ENCODE measurements around the gene SHC2. TPM values are rescaled to one million over a fixed set of nuclear protein-coding genes. Genes with fewer than 3 reads are reported as not detected.

The SHC2 gene
- total and polyA plus RNA-seq, 7 donors = 1.8 to 49.9 (median 17.8) TPM

- peak; percentile 89 for DNase-seq
- peak overlapping the region; percentile 82 to 90 (median 86) for H3K27ac ChIP-seq
These were observed 915 bp downstream of the SHC2 start for GRCh38 chr19:459724-460511.

DNA sequence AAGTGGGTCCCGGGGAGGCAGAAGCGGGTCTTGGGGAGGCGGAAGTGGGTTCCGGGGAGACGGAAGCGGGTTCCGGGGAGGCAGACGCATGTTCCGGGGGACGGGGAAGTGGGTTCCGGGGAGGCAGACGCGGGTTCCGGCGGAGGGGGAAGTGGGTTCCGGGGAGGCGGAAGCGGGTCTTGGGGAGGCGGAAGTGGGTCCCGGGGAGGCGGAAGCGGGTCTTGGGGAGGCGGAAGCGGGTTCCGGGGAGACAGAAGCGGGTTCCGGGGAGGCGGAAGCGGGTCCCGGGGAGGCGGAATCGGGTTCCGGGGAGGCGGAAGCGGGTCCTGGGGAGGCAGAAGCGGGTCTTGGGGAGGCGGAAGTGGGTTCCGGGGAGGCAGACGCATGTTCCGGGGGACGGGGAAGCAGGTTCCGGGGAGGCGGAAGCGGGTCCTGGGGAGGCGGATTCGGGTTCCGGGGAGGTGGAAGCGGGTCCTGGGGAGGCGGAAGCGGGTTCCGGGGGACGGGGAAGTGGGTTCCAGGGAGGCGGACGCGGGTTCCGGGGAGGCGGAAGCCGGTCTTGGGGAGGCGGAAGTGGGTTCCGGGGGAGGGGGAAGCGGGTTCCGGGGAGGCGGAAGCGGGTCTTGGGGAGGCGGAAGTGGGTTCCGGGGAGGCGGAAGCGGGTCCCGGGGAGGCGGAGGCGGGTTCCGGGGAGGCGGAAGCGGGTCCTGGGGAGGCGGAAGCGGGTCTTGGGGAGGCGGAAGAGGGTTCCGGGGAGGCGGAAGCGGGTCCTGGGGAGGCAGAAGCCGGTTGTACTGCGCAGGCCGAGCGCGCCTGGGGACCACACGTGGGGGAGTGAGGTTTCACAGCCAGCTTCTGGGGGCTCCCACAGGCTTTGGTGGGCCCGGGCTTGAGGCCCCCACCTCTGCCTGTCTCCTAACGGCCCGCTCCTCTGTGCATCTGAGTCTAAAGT is 2.5 kb downstream of the SHC2 start:
- TF ChIP-seq EP300 (IDR thresholded peaks at IDR 0.05) = no peak
- no peak for TF ChIP-seq POLR2A (IDR thresholded peaks at IDR 0.05)
- no peak for TF ChIP-seq CTCF (IDR thresholded peaks at IDR 0.05)
- TF ChIP-seq POLR2AphosphoS5 (IDR thresholded peaks at IDR 0.05) = no peak
- peaks cover 0 to 21% (median 18%) of the 10 kb centered on the region in 4 donors for H3K4me1 ChIP-seq
- no peaks in the 10 kb centered on the region for H3K36me3 ChIP-seq
- intact Hi-C loops (cut with DNase I) = no loop called here
- no peak overlapping the region for H3K27ac ChIP-seq
- H3K27me3 ChIP-seq = no peaks in the 10 kb centered on the region
- WGBS, 2 donors = 97 to 98% methylated on average over 89 of the region's 89 CpGs
- DNase-seq = no peak
- no peaks in the 10 kb centered on the region for H3K9me3 ChIP-seq
- no peak overlapping the region for H3K4me3 ChIP-seq

More at GRCh38 chr19:459724-460511, 915 bp downstream of the SHC2 start:
- intact Hi-C loops (cut with DNase I) = loop anchor here (2.0 kb wide), 1 partner anchor 47 kb away; the partner anchor contains the start of gene TPGS1
- Histone ChIP-seq H3K36me3 (no peaks in the 10 kb centered on the region), H3K4me3 (peak overlapping the region; percentile 67 to 92 (median 84)), H3K9me3 (no peaks in the 10 kb centered on the region), H3K4me1 (peaks cover 0 to 21% (median 18%) of the 10 kb centered on the region in 4 donors), H3K27me3 (no peaks in the 10 kb centered on the region)
- TF ChIP-seq POLR2A (IDR thresholded peaks at IDR 0.05) (peak in 1 of 2 donors; percentile 52), EP300 (IDR thresholded peaks at IDR 0.05) (no peak), CTCF (IDR thresholded peaks at IDR 0.05) (no peak), POLR2AphosphoS5 (IDR thresholded peaks at IDR 0.05) (peak; percentile 62 to 89 (median 74))
- 1 to 5% methylated on average over 66 of the region's 66 CpGs for WGBS, 2 donors

DNA sequence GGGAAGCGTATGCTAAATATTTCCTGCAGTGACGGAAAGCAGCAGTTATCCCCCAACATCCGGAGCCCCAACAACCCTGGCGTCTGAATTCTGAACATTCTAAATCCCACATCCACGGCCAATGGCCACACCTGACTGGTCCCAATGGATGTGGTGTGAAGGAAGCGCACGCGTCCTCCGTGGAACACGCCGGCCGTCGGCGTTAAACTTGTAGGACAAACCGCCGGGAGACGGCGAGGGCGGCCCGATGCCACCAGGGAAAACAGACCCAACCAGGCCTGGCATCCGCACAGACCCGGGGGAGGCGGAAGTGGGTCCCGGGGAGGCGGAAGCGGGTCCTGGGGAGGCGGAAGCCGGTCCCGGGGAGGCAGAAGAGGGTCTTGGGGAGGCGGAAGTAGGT is 3.2 kb downstream of the SHC2 start:
- intact Hi-C loops (cut with DNase I) = no loop called here
- Histone ChIP-seq H3K9me3 (no peaks in the 10 kb centered on the region), H3K27ac (no peak overlapping the region), H3K36me3 (no peaks in the 10 kb centered on the region), H3K27me3 (no peaks in the 10 kb centered on the region), H3K4me3 (no peak overlapping the region), H3K4me1 (peaks cover 0 to 21% (median 18%) of the 10 kb centered on the region in 4 donors)
- TF ChIP-seq CTCF (IDR thresholded peaks at IDR 0.05) = no peak
- TF ChIP-seq POLR2A (IDR thresholded peaks at IDR 0.05) = no peak
- no peak for TF ChIP-seq EP300 (IDR thresholded peaks at IDR 0.05)
- no peak for TF ChIP-seq POLR2AphosphoS5 (IDR thresholded peaks at IDR 0.05)
- DNase-seq = no peak
- 96 to 98% methylated on average over 30 of the region's 30 CpGs for WGBS, 2 donors

DNA sequence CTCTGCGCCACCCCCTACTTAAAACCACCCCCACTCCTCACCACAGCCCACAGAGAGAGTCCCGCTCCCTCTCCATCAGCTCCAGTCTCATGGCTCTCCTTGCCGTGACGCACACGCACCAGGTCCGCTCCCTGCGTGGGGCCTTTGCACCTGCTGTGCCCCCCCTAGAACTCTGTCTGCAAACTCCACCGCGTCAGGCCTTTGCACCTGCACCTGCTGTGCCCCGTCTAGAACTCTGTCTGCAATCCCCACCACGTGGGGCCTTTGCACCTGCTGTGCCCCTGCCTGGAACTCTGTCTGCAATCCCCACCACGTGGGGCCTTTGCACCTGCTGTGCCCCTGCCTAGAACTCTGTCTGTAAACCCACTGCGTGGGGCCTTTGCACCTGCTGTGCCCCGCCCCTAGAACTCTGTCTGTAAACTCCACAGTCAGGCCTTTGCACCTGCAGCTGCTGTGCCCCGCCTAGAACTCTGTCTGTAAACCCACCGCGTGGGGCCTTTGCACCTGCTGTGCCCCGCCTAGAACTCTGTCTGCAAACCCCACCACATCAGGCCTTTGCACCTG is 4.2 kb downstream of the SHC2 start:
- intact Hi-C loops (cut with DNase I) = no loop called here
- no peak for DNase-seq
- no peaks in the 10 kb centered on the region for H3K9me3 ChIP-seq
- no peaks in the 10 kb centered on the region for H3K36me3 ChIP-seq
- no peak overlapping the region for H3K27ac ChIP-seq
- peaks cover 0 to 15% (median 13%) of the 10 kb centered on the region in 4 donors for H3K4me1 ChIP-seq
- 48 to 78% methylated on average over 18 of the region's 18 CpGs for WGBS, 2 donors
- H3K4me3 ChIP-seq = no peak overlapping the region
- TF ChIP-seq POLR2AphosphoS5 (IDR thresholded peaks at IDR 0.05) = no peak
- no peak for TF ChIP-seq EP300 (IDR thresholded peaks at IDR 0.05)
- no peak for TF ChIP-seq CTCF (IDR thresholded peaks at IDR 0.05)
- no peak for TF ChIP-seq POLR2A (IDR thresholded peaks at IDR 0.05)
- H3K27me3 ChIP-seq = no peaks in the 10 kb centered on the region
